Stimulated activated naive CD4-positive, alpha-beta T cell treated with Interleukin-2 at 50 U/mL for 16 hours (primary cell): ENCODE measurements around the gene THG1L.
"Not testable (repeated sequence)": the region's sequence is repeated elsewhere in the genome, so short reads cannot be mapped to it uniquely, and the experiment has no call there.

Experiments
- DNase-seq: peaks from one replicate; lab custom pipeline; 2025; lab: John Stamatoyannopoulos, UW

Gene THG1L

GRCh38 chr5:157731272-157732129, at the start of gene THG1L:
Gene THG1L, plus strand, starts transcription at chr5:157731420. Its CDS starts 21 bp downstream, at chr5:157731441.
- peak; percentile 96 for DNase-seq

GRCh38 chr5:157682257-157682656, 49.0 kb upstream of the THG1L start:
- no peak for DNase-seq

GRCh38 chr5:157686276-157687197, 44.7 kb upstream of the THG1L start:
- not testable (repeated sequence) for DNase-seq

- DNase-seq: no peak
These were observed 44.0 kb upstream of the THG1L start for GRCh38 chr5:157687198-157687554.

- DNase-seq: peak; percentile 3
These were observed 41.1 kb upstream of the THG1L start for GRCh38 chr5:157689942-157690689.

- no peak for DNase-seq
These were observed 40.4 kb upstream of the THG1L start for GRCh38 chr5:157690690-157691433.

- not testable (repeated sequence) for DNase-seq
These were observed 37.4 kb upstream of the THG1L start for GRCh38 chr5:157693816-157694215.

- not testable (repeated sequence) for DNase-seq
These were observed 35.1 kb upstream of the THG1L start for GRCh38 chr5:157696154-157696553.

- not testable (repeated sequence) for DNase-seq
These were observed 32.5 kb upstream of the THG1L start for GRCh38 chr5:157698674-157699073.

- DNase-seq: no peak
These were observed 27.5 kb upstream of the THG1L start for GRCh38 chr5:157703736-157704135.

- DNase-seq: no peak
These were observed 22.4 kb upstream of the THG1L start for GRCh38 chr5:157708866-157709265.

- DNase-seq: no peak
These were observed 21.9 kb upstream of the THG1L start for GRCh38 chr5:157709346-157709745.

- DNase-seq: no peak
These were observed 20.8 kb upstream of the THG1L start for GRCh38 chr5:157710431-157710830.

- no peak for DNase-seq
These were observed 20.3 kb upstream of the THG1L start for GRCh38 chr5:157710882-157711281.

- DNase-seq: no peak
These were observed 17.2 kb upstream of the THG1L start for GRCh38 chr5:157713830-157714595.

GRCh38 chr5:157714596-157714864, 16.7 kb upstream of the THG1L start:
- DNase-seq: no peak

- no peak for DNase-seq
These were observed 12.7 kb upstream of the THG1L start for GRCh38 chr5:157718519-157718918.

GRCh38 chr5:157719245-157719644, 12.0 kb upstream of the THG1L start:
- no peak for DNase-seq

GRCh38 chr5:157721159-157721558, 10.1 kb upstream of the THG1L start:
- DNase-seq: no peak

- DNase-seq: not testable (repeated sequence)
These were observed 8.3 kb upstream of the THG1L start for GRCh38 chr5:157722895-157723294.

GRCh38 chr5:157726607-157727006, 4.6 kb upstream of the THG1L start:
- DNase-seq: not testable (repeated sequence)
